NCI-H82 treated with DMSO at 0.1 percent for 48 hours (cell line): Measurements from ENCODE around the gene PLEKHA7.

Source experiments
- DNase-seq: peaks from one replicate; lab custom pipeline; 2025; ENCODE audit not compliant: unreplicated experiment; lab: John Stamatoyannopoulos, UW

PLEKHA7 gene

GRCh38 chr11:16793009-16793408 is 221.2 kb downstream of the PLEKHA7 start:
- no peak for DNase-seq

- no peak for DNase-seq
Measured at GRCh38 chr11:16792426-16792825, 221.8 kb downstream of the PLEKHA7 start.

GRCh38 chr11:16791191-16791961 is 222.8 kb downstream of the PLEKHA7 start:
- no peak for DNase-seq

- DNase-seq = no peak
Measured at GRCh38 chr11:16790486-16791190, 223.6 kb downstream of the PLEKHA7 start.

- no peak for DNase-seq
Measured at GRCh38 chr11:16789560-16790485, 224.4 kb downstream of the PLEKHA7 start.

GRCh38 chr11:16789063-16789420 is 225.2 kb downstream of the PLEKHA7 start:
- DNase-seq = no peak

GRCh38 chr11:16788141-16789062 is 225.8 kb downstream of the PLEKHA7 start:
- DNase-seq = peak; percentile 16

GRCh38 chr11:16787035-16787742 is 227.0 kb downstream of the PLEKHA7 start:
- no peak for DNase-seq

- DNase-seq = no peak
Measured at GRCh38 chr11:16786131-16786530, 228.1 kb downstream of the PLEKHA7 start.

- DNase-seq = peak; percentile 30
Measured at GRCh38 chr11:16785520-16786128, 228.6 kb downstream of the PLEKHA7 start.

GRCh38 chr11:16784666-16785065 is 229.5 kb downstream of the PLEKHA7 start:
- DNase-seq = peak; percentile 65

GRCh38 chr11:16784097-16784496 is 230.1 kb downstream of the PLEKHA7 start:
- peak; percentile 65 for DNase-seq

- no peak for DNase-seq
Measured at GRCh38 chr11:16783321-16783801, 230.9 kb downstream of the PLEKHA7 start.

- DNase-seq = no peak
Measured at GRCh38 chr11:16781936-16782919, 232.0 kb downstream of the PLEKHA7 start.

GRCh38 chr11:16780698-16781550 is 233.3 kb downstream of the PLEKHA7 start:
- DNase-seq = no peak

- DNase-seq = no peak
Measured at GRCh38 chr11:16780146-16780545, 234.1 kb downstream of the PLEKHA7 start.

- no peak for DNase-seq
Measured at GRCh38 chr11:16779436-16779835, 234.8 kb downstream of the PLEKHA7 start.
